SK-N-SH (cell line): ENCODE data around the gene ERMAP.

Source experiments
- CTCF ChIP-seq: fragments of 200-600 bp; sonication (generic); IDR thresholded peaks from 2 replicates; pipeline ENCODE4 v1.6.1; 2017; ENCODE audit warnings: antibody characterized with exemption, mild to moderate bottlenecking, moderate library complexity
- EP300 ChIP-seq, 2 experiments: IDR thresholded peaks; 2 replicates each; pipeline versions ENCODE4 v1.4.0 to v1.6.1; 2012; ENCODE audit warnings: borderline replicate concordance in 1 of 2, low read depth in 1 of 2, low read length in 1 of 2
- EZH2phosphoT487 ChIP-seq: fragments of 200-600 bp; sonication (generic); IDR thresholded peaks from 2 replicates; pipeline ENCODE4 v1.6.1; 2017; ENCODE audit warnings: low read depth, mixed run types, mild to moderate bottlenecking, antibody characterized with exemption, moderate library complexity, borderline replicate concordance
- MXI1 ChIP-seq: IDR thresholded peaks from 2 replicates; pipeline ENCODE4 v1.6.1; 2012; ENCODE audit warnings: mild to moderate bottlenecking, low read depth, low read length, improper control_type of control experiment
- RCOR1 ChIP-seq: fragments of 150-350 bp; IDR thresholded peaks from 2 replicates; pipeline ENCODE4 v1.6.1; 2017; ENCODE audit warnings: antibody characterized with exemption, low read length

DNA sequence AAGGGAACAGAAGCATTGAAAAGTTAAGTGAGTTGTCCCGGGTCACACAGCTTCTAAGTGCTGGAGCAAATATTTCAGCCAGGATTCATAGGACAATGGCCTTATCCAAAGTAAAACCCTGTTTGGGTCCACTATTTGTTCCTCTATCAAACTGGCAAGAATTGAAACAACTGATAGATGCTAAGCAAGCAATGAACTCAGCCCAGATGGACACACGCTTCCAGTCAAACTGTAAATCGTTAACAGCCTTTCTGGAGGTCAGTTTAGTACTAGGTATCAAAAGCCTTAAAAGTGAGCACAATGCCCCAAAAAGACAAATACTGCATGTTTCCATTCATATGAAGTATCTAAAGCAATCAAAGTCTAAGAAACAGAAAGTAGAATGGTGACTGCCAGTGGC lies 1.1 kb downstream of the ERMAP start:
- no peak for TF ChIP-seq RCOR1
- TF ChIP-seq CTCF: no peak
- TF ChIP-seq MXI1: no peak
- no peak for TF ChIP-seq EZH2phosphoT487
- TF ChIP-seq EP300 (IDR thresholded peaks at IDR 0.05; ENCODE audit: borderline replicate concordance in 1 of 2, low read depth in 1 of 2, low read length in 1 of 2): no peak
